Adrenal gland (tissue), 5 donors: ENCODE measurements around the gene SLC30A10.

Experiments used
- POLR2A ChIP-seq, 2 donors: fragments of 450-650 bp; IDR thresholded peaks; one replicate each; pipeline ENCODE4 v1.6.1; 2017; ENCODE audit warnings: antibody characterized with exemption in 2 of 2, mild to moderate bottlenecking in 2 of 2, moderate library complexity in 1 of 2
- TF ChIP-seq, protein P1 (sequence below), 6 experiments: fragments of 450-650 bp in 4 of 6; fragments of 200-600 bp in 2 of 6; sonication (generic) in 1 of 6; IDR thresholded peaks; 1 replicate in 5 of 6; 2 replicates in 1 of 6; pipeline versions ENCODE4 v1.5.1 to v1.8.0; 2016 to 2021; ENCODE audit warnings: antibody characterized with exemption in 6 of 6, mild to moderate bottlenecking in 2 of 6, moderate library complexity in 1 of 6
- donor health status: DM: no; HTN: no; CAD: no.

GRCh38 chr1:219926363-219926998, 1.9 kb downstream of the SLC30A10 start:
- TF ChIP-seq POLR2A (IDR thresholded peaks at IDR 0.05), result no peak
- TF ChIP-seq, protein P1, sequence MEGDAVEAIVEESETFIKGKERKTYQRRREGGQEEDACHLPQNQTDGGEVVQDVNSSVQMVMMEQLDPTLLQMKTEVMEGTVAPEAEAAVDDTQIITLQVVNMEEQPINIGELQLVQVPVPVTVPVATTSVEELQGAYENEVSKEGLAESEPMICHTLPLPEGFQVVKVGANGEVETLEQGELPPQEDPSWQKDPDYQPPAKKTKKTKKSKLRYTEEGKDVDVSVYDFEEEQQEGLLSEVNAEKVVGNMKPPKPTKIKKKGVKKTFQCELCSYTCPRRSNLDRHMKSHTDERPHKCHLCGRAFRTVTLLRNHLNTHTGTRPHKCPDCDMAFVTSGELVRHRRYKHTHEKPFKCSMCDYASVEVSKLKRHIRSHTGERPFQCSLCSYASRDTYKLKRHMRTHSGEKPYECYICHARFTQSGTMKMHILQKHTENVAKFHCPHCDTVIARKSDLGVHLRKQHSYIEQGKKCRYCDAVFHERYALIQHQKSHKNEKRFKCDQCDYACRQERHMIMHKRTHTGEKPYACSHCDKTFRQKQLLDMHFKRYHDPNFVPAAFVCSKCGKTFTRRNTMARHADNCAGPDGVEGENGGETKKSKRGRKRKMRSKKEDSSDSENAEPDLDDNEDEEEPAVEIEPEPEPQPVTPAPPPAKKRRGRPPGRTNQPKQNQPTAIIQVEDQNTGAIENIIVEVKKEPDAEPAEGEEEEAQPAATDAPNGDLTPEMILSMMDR (IDR thresholded peaks at IDR 0.05), result no peak
